Measurements from ENCODE around the gene CCNE1.

CCNE1 gene

GRCh38 chr19:29783627-29784190 lies 28.1 kb upstream of the CCNE1 start:
- no peak overlapping the region for H4K8ac ChIP-seq (ENCODE audit: low read depth, low read length)
- no peak overlapping the region for H3K14ac ChIP-seq (ENCODE audit: low read length)
- no peaks in the 10 kb centered on the region for H3K36me3 ChIP-seq (replicated peaks in 1 of 2; ENCODE audit: control insufficient read depth in 2 of 2, insufficient read depth in 2 of 2, low read length in 2 of 2)
- H3K79me1 ChIP-seq (ENCODE audit: low read depth, low read length) = no peaks in the 10 kb centered on the region
- no peak overlapping the region for H2BK120ac ChIP-seq (ENCODE audit: low read depth, low read length)
- peak overlapping the region in 1 of 2 donors; percentile 71 for H3K4me3 ChIP-seq (ENCODE audit: low read length in 2 of 2)
- WGBS, 2 donors (ENCODE audit: extremely low coverage in 2 of 2, insufficient read length in 2 of 2, insufficient replicate concordance in 1 of 2) = no CpG with 5 or more reads among the region's 12 CpGs
- peaks cover 0 to 13% (median 0%) of the 10 kb centered on the region in 3 experiments for H3K27me3 ChIP-seq (ENCODE audit: control insufficient read depth in 3 of 3, insufficient read depth in 3 of 3, low read depth in 1 of 3, low read length in 3 of 3)
- H2AK5ac ChIP-seq (ENCODE audit: low read depth, low read length) = no peak overlapping the region
- H3K23ac ChIP-seq (ENCODE audit: low read depth, low read length, poor library complexity) = no peak overlapping the region
- no peaks in the 10 kb centered on the region for H3K4me1 ChIP-seq (ENCODE audit: control insufficient read depth in 2 of 2, insufficient read depth in 1 of 2, low read depth in 1 of 2, low read length in 2 of 2)
- no peak overlapping the region for H3K4me2 ChIP-seq (ENCODE audit: insufficient read depth, low read length, poor library complexity, severe bottlenecking)
- no peak overlapping the region for H2BK12ac ChIP-seq (ENCODE audit: low read length)
- no peak overlapping the region for H4K91ac ChIP-seq (ENCODE audit: low read depth, low read length, poor library complexity)
- H3K27ac ChIP-seq (replicated peaks; ENCODE audit: low read length) = no peak overlapping the region
- H2AFZ ChIP-seq (ENCODE audit: low read length) = no peak overlapping the region
- no peak overlapping the region for H2BK15ac ChIP-seq (ENCODE audit: low read length)
- no peak overlapping the region for H2BK5ac ChIP-seq (ENCODE audit: low read length)
- DNase-seq (ENCODE audit: low spot score) = no peak
- no peak overlapping the region for H3K4ac ChIP-seq (ENCODE audit: low read length)
- H3K9me3 ChIP-seq (replicated peaks in 1 of 2; ENCODE audit: control insufficient read depth in 2 of 2, insufficient read depth in 1 of 2, low read depth in 1 of 2, low read length in 2 of 2) = no peaks in the 10 kb centered on the region
- H3K9ac ChIP-seq (ENCODE audit: low read depth, low read length, poor library complexity) = no peak overlapping the region
- no peak overlapping the region for H3K18ac ChIP-seq (ENCODE audit: low read length)

DNA sequence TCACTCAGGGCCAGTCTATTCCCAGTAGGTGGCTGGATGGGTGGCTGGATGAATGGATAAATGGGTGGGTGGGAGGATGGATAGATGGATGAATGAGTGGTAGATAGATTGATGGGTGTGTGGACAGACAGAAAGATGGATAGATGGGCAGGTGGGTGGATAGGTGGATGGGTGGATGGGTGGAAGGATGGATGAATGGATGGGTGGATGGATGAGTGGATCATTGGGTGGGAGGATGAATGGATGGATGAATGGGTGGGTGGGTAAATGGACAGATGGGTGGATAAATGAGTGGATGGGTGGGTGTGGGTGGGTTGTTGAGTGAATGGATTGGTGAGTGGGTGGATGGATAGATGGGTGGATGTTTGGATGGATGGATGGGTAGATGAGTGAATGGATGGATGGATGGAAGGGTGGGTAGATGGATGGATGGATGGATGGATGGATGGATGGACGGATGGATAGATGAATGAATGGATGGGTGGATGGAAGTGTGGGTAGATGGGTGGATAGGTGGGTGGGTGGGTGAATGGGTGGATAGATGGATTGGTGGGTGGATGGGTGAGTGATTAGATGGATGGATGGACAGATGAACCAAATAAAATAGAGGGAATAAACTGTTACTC lies 27.1 kb upstream of the CCNE1 start:
- H3K27me3 ChIP-seq (ENCODE audit: control insufficient read depth in 3 of 3, insufficient read depth in 3 of 3, low read depth in 1 of 3, low read length in 3 of 3) = peaks cover 0 to 11% (median 0%) of the 10 kb centered on the region in 3 experiments
- peak overlapping the region; percentile 57 for H4K8ac ChIP-seq (ENCODE audit: low read depth, low read length)
- H3K23ac ChIP-seq (ENCODE audit: low read depth, low read length, poor library complexity) = no peak overlapping the region
- DNase-seq (ENCODE audit: low spot score) = no peak
- no peaks in the 10 kb centered on the region for H3K4me1 ChIP-seq (ENCODE audit: control insufficient read depth in 2 of 2, insufficient read depth in 1 of 2, low read depth in 1 of 2, low read length in 2 of 2)
- no peak overlapping the region for H3K4me3 ChIP-seq (ENCODE audit: low read length in 2 of 2)
- peak overlapping the region; percentile 4 for H3K4me2 ChIP-seq (ENCODE audit: insufficient read depth, low read length, poor library complexity, severe bottlenecking)
- H2BK120ac ChIP-seq (ENCODE audit: low read depth, low read length) = no peak overlapping the region
- H3K9ac ChIP-seq (ENCODE audit: low read depth, low read length, poor library complexity) = no peak overlapping the region
- no peaks in the 10 kb centered on the region for H3K9me3 ChIP-seq (replicated peaks in 1 of 2; ENCODE audit: control insufficient read depth in 2 of 2, insufficient read depth in 1 of 2, low read depth in 1 of 2, low read length in 2 of 2)
- WGBS, 2 donors (ENCODE audit: extremely low coverage in 2 of 2, insufficient read length in 2 of 2, insufficient replicate concordance in 1 of 2) = 100% methylated on average over 1 of the region's 1 CpG; no CpG with 5 or more reads in 1 of the 2 donors
- H4K91ac ChIP-seq (ENCODE audit: low read depth, low read length, poor library complexity) = no peak overlapping the region
- peak overlapping the region; percentile 35 for H2BK12ac ChIP-seq (ENCODE audit: low read length)
- H3K36me3 ChIP-seq (replicated peaks in 1 of 2; ENCODE audit: control insufficient read depth in 2 of 2, insufficient read depth in 2 of 2, low read length in 2 of 2) = no peaks in the 10 kb centered on the region
- no peak overlapping the region for H2AFZ ChIP-seq (ENCODE audit: low read length)
- H2BK15ac ChIP-seq (ENCODE audit: low read length) = no peak overlapping the region
- H3K4ac ChIP-seq (ENCODE audit: low read length) = no peak overlapping the region
- H2AK5ac ChIP-seq (ENCODE audit: low read depth, low read length) = no peak overlapping the region
- no peak overlapping the region for H3K14ac ChIP-seq (ENCODE audit: low read length)
- H3K79me1 ChIP-seq (ENCODE audit: low read depth, low read length) = no peaks in the 10 kb centered on the region
- no peak overlapping the region for H3K18ac ChIP-seq (ENCODE audit: low read length)
- no peak overlapping the region for H3K27ac ChIP-seq (replicated peaks; ENCODE audit: low read length)
- no peak overlapping the region for H2BK5ac ChIP-seq (ENCODE audit: low read length)

- Histone ChIP-seq H3K27me3 (ENCODE audit: control insufficient read depth in 3 of 3, insufficient read depth in 3 of 3, low read depth in 1 of 3, low read length in 3 of 3) (peaks cover 0 to 5% (median 0%) of the 10 kb centered on the region in 3 experiments), H2AK5ac (ENCODE audit: low read depth, low read length) (peak overlapping the region; percentile 40), H3K9ac (ENCODE audit: low read depth, low read length, poor library complexity) (no peak overlapping the region), H3K36me3 (replicated peaks in 1 of 2; ENCODE audit: control insufficient read depth in 2 of 2, insufficient read depth in 2 of 2, low read length in 2 of 2) (no peaks in the 10 kb centered on the region), H3K4ac (ENCODE audit: low read length) (no peak overlapping the region), H3K4me1 (ENCODE audit: control insufficient read depth in 2 of 2, insufficient read depth in 1 of 2, low read depth in 1 of 2, low read length in 2 of 2) (no peaks in the 10 kb centered on the region), H3K9me3 (replicated peaks in 1 of 2; ENCODE audit: control insufficient read depth in 2 of 2, insufficient read depth in 1 of 2, low read depth in 1 of 2, low read length in 2 of 2) (no peaks in the 10 kb centered on the region), H3K27ac (replicated peaks; ENCODE audit: low read length) (no peak overlapping the region), H2BK12ac (ENCODE audit: low read length) (no peak overlapping the region), H3K79me1 (ENCODE audit: low read depth, low read length) (no peaks in the 10 kb centered on the region), H3K4me2 (ENCODE audit: insufficient read depth, low read length, poor library complexity, severe bottlenecking) (no peak overlapping the region), H3K23ac (ENCODE audit: low read depth, low read length, poor library complexity) (no peak overlapping the region), H3K4me3 (ENCODE audit: low read length in 2 of 2) (no peak overlapping the region), H2BK15ac (ENCODE audit: low read length) (peak overlapping the region; percentile 21), H3K14ac (ENCODE audit: low read length) (no peak overlapping the region), H2AFZ (ENCODE audit: low read length) (no peak overlapping the region), H2BK120ac (ENCODE audit: low read depth, low read length) (no peak overlapping the region), H3K18ac (ENCODE audit: low read length) (no peak overlapping the region), H4K91ac (ENCODE audit: low read depth, low read length, poor library complexity) (no peak overlapping the region), H4K8ac (ENCODE audit: low read depth, low read length) (no peak overlapping the region), H2BK5ac (ENCODE audit: low read length) (peak overlapping the region; percentile 14)
- DNase-seq (ENCODE audit: low spot score) = no peak
- WGBS, 2 donors (ENCODE audit: extremely low coverage in 2 of 2, insufficient read length in 2 of 2, insufficient replicate concordance in 1 of 2) = no CpG with 5 or more reads among the region's 5 CpGs
These were observed 26.4 kb upstream of the CCNE1 start for GRCh38 chr19:29785360-29785759.

DNA sequence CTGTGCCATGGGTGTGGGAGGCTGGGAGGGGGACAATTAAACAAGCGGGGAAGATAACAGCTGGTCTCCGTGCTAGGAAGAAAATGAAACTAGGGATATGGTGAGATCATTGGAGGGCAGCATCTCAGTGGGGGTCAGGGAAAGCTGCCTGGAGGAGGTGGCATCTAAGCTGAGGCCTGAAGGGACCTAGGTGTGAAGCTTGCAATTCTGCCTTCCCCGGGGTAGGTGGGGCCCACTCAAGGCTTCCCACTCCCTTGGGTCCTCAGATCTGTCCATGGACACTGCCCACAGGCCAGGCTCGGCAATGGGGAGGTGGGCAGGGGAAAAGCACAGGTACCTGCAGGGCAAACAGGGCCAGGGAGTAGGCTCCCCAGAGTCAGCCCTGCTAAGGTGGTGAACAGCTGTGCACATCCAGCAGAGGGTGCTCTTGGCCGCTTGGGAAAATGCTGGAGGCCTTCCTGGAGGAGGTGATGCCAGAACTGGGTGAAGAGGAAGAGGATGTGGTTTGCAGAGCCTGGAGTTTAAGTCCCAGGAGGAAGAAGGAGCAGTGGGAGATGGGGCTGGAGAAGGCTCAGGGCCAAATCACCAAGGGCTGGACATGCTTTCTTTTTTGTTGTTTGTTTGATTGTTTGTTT lies 25.7 kb upstream of the CCNE1 start:
- H3K23ac ChIP-seq (ENCODE audit: low read depth, low read length, poor library complexity) = no peak overlapping the region
- no peak overlapping the region for H2BK120ac ChIP-seq (ENCODE audit: low read depth, low read length)
- H2AFZ ChIP-seq (ENCODE audit: low read length) = no peak overlapping the region
- H4K91ac ChIP-seq (ENCODE audit: low read depth, low read length, poor library complexity) = no peak overlapping the region
- no peak overlapping the region for H2BK12ac ChIP-seq (ENCODE audit: low read length)
- no peak overlapping the region for H3K4me2 ChIP-seq (ENCODE audit: insufficient read depth, low read length, poor library complexity, severe bottlenecking)
- no peak overlapping the region for H3K27ac ChIP-seq (replicated peaks; ENCODE audit: low read length)
- H3K18ac ChIP-seq (ENCODE audit: low read length) = peak overlapping the region; percentile 44
- H2AK5ac ChIP-seq (ENCODE audit: low read depth, low read length) = no peak overlapping the region
- H4K8ac ChIP-seq (ENCODE audit: low read depth, low read length) = no peak overlapping the region
- no peak overlapping the region for H2BK15ac ChIP-seq (ENCODE audit: low read length)
- no peaks in the 10 kb centered on the region for H3K4me1 ChIP-seq (ENCODE audit: control insufficient read depth in 2 of 2, insufficient read depth in 1 of 2, low read depth in 1 of 2, low read length in 2 of 2)
- H3K36me3 ChIP-seq (replicated peaks in 1 of 2; ENCODE audit: control insufficient read depth in 2 of 2, insufficient read depth in 2 of 2, low read length in 2 of 2) = no peaks in the 10 kb centered on the region
- no CpG with 5 or more reads among the region's 5 CpGs for WGBS, 2 donors (ENCODE audit: extremely low coverage in 2 of 2, insufficient read length in 2 of 2, insufficient replicate concordance in 1 of 2)
- peaks cover 0 to 5% (median 0%) of the 10 kb centered on the region in 3 experiments for H3K27me3 ChIP-seq (ENCODE audit: control insufficient read depth in 3 of 3, insufficient read depth in 3 of 3, low read depth in 1 of 3, low read length in 3 of 3)
- no peaks in the 10 kb centered on the region for H3K79me1 ChIP-seq (ENCODE audit: low read depth, low read length)
- no peak overlapping the region for H3K4ac ChIP-seq (ENCODE audit: low read length)
- H3K4me3 ChIP-seq (ENCODE audit: low read length in 2 of 2) = no peak overlapping the region
- H2BK5ac ChIP-seq (ENCODE audit: low read length) = peak overlapping the region; percentile 14
- no peaks in the 10 kb centered on the region for H3K9me3 ChIP-seq (replicated peaks in 1 of 2; ENCODE audit: control insufficient read depth in 2 of 2, insufficient read depth in 1 of 2, low read depth in 1 of 2, low read length in 2 of 2)
- no peak overlapping the region for H3K9ac ChIP-seq (ENCODE audit: low read depth, low read length, poor library complexity)
- H3K14ac ChIP-seq (ENCODE audit: low read length) = no peak overlapping the region
- no peak for DNase-seq (ENCODE audit: low spot score)
